Nephron progenitor cell (in vitro differentiated cells): ENCODE results near the gene DEAF1.

Source experiments
- DNase-seq: peaks from one replicate; pipeline ENCODE4 v3.0.0; 2021
- H3K27ac Mint-ChIP-seq: 2 replicates; pipeline ENCODE4 v1.8.0; 2021; ENCODE audit warnings: mild to moderate bottlenecking, moderate library complexity, mixed read lengths
- H3K27me3 Mint-ChIP-seq: 2 replicates; pipeline ENCODE4 v1.8.0; 2021; ENCODE audit warnings: mild to moderate bottlenecking, low read depth, mixed read lengths; ENCODE audit not compliant: poor library complexity
- H3K36me3 Mint-ChIP-seq: 2 replicates; pipeline ENCODE4 v1.8.0; 2021; ENCODE audit warnings: low read depth, mixed read lengths
- H3K4me1 Mint-ChIP-seq: 2 replicates; pipeline ENCODE4 v1.8.0; 2021; ENCODE audit warnings: mixed read lengths
- H3K4me3 Mint-ChIP-seq: 2 replicates; pipeline ENCODE4 v1.8.0; 2021; ENCODE audit warnings: mild to moderate bottlenecking, moderate library complexity, mixed read lengths
- H3K9me3 Mint-ChIP-seq: 2 replicates; pipeline ENCODE4 v1.8.0; 2021; ENCODE audit warnings: mild to moderate bottlenecking, moderate library complexity, mixed read lengths
- TF ChIP-seq, protein P1 (sequence below): fragments of 200-600 bp; sonication (generic); IDR thresholded peaks from 2 replicates; pipeline ENCODE4 v1.5.0; 2021; ENCODE audit warnings: antibody characterized with exemption

The DEAF1 gene

DNA sequence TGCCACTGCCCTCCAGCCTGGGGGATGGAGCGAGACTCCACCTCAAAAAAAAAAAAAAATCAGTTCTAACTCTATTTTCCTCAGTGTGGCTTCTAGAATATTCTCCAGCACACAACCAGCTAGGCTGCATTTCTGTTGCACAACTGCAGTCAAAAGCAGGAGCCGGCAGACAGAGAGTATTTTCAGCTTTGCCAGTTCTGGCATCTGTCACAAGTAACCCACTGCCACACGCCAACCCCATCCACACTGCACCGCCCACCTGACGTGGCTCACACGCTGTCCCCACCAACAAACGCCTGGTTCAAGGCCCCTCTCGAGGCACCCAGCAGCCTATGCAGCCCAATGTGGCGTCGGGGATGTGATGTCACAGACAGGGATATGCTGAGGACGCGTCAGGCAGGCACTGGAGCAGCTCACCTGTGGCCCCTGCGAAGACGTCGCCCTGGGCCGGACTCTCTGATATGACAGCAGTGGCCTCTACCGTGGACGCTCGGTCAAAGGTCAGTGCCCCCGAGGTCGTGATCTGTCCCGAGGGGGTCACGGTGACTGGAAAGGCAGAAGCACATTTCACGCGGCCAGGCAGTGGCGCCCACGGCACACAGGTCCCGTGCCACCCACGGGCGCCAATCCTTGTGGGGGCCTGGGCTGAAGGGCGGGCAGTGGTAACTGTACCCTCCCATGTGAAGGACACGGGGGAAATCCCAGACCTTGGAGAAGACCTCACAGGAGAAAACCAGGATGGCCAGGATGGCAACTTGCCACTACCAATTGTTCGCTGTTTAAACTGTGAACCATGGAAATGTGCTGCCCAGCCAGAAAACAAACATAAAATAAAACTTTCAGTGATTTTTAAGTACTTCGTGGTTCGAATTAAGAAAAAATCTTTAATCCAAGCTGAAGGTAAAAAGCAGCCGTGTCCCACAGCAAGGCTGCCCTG lies 15.5 kb downstream of the DEAF1 start:
- H3K9me3 Mint-ChIP-seq, result no peaks in the 10 kb centered on the region
- TF ChIP-seq, protein P1, sequence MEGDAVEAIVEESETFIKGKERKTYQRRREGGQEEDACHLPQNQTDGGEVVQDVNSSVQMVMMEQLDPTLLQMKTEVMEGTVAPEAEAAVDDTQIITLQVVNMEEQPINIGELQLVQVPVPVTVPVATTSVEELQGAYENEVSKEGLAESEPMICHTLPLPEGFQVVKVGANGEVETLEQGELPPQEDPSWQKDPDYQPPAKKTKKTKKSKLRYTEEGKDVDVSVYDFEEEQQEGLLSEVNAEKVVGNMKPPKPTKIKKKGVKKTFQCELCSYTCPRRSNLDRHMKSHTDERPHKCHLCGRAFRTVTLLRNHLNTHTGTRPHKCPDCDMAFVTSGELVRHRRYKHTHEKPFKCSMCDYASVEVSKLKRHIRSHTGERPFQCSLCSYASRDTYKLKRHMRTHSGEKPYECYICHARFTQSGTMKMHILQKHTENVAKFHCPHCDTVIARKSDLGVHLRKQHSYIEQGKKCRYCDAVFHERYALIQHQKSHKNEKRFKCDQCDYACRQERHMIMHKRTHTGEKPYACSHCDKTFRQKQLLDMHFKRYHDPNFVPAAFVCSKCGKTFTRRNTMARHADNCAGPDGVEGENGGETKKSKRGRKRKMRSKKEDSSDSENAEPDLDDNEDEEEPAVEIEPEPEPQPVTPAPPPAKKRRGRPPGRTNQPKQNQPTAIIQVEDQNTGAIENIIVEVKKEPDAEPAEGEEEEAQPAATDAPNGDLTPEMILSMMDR, result no peak
- H3K36me3 Mint-ChIP-seq, result peaks cover 60% of the 10 kb centered on the region
- no peak overlapping the region for H3K4me3 Mint-ChIP-seq
- no peak overlapping the region for H3K27ac Mint-ChIP-seq
- H3K4me1 Mint-ChIP-seq, result peaks cover 15% of the 10 kb centered on the region
- H3K27me3 Mint-ChIP-seq, result no peaks in the 10 kb centered on the region
- DNase-seq, result no peak

DNA sequence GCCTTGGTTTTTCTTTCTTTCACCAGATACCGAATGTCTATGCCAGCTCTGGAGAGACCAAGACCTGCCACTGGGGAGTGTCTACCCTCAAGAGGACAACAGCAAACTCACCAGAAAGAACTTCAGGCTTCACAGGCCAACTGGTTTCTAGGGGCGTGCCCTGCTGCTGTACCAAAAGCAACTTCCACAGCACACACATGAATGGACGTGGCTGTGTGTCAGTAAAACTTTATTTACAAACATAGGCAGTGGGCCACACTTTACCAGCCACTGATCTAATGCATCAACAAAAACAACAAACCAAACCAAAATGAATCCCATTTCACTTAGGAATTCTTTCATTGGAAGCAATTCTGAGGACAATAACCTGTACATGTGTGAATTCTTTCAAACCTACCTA lies 16.7 kb downstream of the DEAF1 start:
- no peaks in the 10 kb centered on the region for H3K9me3 Mint-ChIP-seq
- peaks cover 9% of the 10 kb centered on the region for H3K4me1 Mint-ChIP-seq
- TF ChIP-seq, protein P1, result no peak
- no peaks in the 10 kb centered on the region for H3K27me3 Mint-ChIP-seq
- DNase-seq, result no peak
- no peak overlapping the region for H3K4me3 Mint-ChIP-seq
- H3K36me3 Mint-ChIP-seq, result peaks cover 60% of the 10 kb centered on the region
- H3K27ac Mint-ChIP-seq, result peak overlapping the region; percentile 47

DNA sequence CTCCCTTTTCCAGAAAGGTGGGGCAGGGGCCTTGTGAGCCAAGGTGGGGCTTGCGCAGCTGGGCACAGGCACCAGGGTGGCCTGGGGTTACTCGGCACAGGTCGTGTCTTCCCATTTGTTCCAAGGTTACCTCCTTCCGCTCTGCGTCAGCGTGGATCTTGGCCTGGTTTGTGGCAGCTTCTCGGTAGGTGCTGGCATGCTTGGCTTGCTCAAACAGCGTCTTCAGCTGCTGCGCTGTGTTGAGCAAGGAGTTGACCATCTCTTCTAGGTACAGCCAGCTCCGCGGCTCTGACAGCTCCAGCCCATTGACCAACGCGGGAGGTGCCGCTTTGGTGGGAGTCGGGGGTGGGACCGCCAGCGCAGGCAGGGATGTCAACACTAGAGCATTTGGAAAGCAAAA lies 20.6 kb downstream of the DEAF1 start:
- no peak overlapping the region for H3K27ac Mint-ChIP-seq
- no peaks in the 10 kb centered on the region for H3K27me3 Mint-ChIP-seq
- H3K9me3 Mint-ChIP-seq, result no peaks in the 10 kb centered on the region
- H3K36me3 Mint-ChIP-seq, result peaks cover 46% of the 10 kb centered on the region
- no peak for DNase-seq
- TF ChIP-seq, protein P1, result no peak
- H3K4me1 Mint-ChIP-seq, result no peaks in the 10 kb centered on the region
- no peak overlapping the region for H3K4me3 Mint-ChIP-seq

DNA sequence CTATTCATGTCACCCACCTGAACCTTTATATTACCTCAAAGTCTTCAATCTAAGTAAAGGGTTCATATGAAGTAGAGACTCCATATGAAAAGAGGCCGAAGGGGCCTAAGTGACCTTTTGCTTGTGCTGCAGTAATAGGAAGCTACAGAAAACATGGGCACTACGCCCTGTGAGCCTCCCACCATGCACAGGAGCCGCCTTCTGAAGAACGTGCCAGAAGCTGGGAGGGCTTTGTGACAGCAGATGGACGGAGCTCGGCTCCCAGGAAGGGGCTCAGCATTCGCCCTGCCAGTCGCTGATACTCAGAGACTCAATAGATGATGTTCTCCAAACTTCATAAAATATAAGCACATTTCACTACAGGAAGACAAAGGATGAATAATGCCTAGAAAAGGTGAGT lies 21.2 kb downstream of the DEAF1 start:
- no peak for DNase-seq
- TF ChIP-seq, protein P1, result no peak
- peak overlapping the region; percentile 34 for H3K27ac Mint-ChIP-seq
- H3K36me3 Mint-ChIP-seq, result peaks cover 45% of the 10 kb centered on the region
- H3K9me3 Mint-ChIP-seq, result no peaks in the 10 kb centered on the region
- H3K4me1 Mint-ChIP-seq, result no peaks in the 10 kb centered on the region
- H3K4me3 Mint-ChIP-seq, result no peak overlapping the region
- H3K27me3 Mint-ChIP-seq, result no peaks in the 10 kb centered on the region

DNA sequence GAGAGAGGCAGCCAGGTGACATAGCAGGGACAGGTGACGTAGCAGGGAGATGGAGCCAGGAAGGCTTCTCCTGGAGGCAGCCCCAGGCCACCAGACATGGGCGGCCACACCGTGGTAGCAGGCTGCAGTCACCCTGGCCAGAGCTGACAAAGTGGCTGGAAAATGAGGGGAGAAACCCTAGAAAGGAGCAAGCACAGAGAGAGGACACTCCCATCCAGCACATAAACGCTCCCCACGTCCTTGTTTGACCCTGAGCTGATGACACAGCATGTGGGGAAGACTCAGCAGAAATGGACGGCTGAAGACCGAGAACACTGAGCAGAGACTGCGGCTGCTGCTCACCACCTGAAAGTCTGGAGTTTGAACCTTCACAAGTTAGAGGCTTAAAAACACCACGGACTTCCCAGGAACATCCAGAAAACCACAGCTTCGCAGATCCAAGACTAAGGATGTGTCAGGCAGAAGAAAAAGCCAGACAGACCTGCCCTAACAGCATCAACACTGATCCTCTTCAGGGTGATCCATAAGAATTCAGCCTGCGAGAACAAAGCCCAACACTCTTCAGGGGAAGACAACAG lies 29.2 kb downstream of the DEAF1 start:
- Mint-ChIP-seq H3K4me1 (no peaks in the 10 kb centered on the region), H3K27ac (no peak overlapping the region), H3K36me3 (peaks cover 38% of the 10 kb centered on the region), H3K9me3 (no peaks in the 10 kb centered on the region), H3K27me3 (no peaks in the 10 kb centered on the region), H3K4me3 (no peak overlapping the region)
- TF ChIP-seq, protein P1, result no peak
- no peak for DNase-seq
